ENCODE measurements around the gene OR2T5.
"Not testable (repeated sequence)": the region's sequence is repeated elsewhere in the genome, so short reads cannot be mapped to it uniquely, and the experiment has no call there.

OR2T5 gene

DNA sequence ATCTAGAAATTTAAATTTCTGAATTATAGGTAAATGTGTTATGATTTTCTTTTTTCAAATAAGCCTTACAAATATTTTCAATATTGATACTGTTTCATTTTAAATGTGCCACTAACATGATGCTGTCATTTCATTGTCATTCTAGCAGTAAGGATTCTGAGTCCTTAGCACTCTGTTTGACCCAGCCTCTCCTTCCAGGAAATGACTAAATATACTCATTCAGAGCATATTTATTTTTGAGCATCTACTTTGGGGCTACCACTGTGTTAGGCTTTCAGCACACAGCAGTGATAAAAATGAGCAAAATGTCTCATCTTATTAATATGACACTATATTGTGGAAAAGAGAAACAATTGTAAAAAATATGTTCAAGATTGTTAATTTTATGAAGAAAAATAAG, 21.8 kb downstream of the OR2T5 start:
- not testable (repeated sequence) for DNase-seq

DNA sequence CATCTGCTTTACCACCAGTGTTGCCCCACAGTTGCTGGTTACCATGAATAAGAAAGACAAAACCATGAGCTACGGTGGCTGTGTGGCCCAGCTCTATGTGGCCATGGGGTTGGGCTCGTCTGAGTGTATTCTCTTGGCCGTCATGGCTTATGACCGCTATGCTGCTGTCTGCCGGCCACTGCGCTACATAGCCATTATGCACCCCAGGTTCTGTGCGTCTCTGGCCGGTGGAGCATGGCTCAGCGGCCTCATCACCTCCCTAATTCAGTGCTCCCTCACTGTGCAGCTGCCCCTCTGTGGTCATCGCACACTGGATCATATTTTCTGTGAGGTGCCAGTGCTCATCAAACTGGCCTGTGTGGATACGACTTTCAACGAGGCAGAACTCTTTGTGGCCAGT, 33.5 kb downstream of the OR2T5 start:
- no peak for DNase-seq

DNA sequence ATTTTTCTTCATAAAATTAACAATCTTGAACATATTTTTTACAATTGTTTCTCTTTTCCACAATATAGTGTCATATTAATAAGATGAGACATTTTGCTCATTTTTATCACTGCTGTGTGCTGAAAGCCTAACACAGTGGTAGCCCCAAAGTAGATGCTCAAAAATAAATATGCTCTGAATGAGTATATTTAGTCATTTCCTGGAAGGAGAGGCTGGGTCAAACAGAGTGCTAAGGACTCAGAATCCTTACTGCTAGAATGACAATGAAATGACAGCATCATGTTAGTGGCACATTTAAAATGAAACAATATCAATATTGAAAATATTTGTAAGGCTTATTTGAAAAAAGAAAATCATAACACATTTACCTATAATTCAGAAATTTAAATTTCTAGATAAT, 49.1 kb downstream of the OR2T5 start:
- DNase-seq, result not testable (repeated sequence)
